ENCODE results near the gene TARP.
"Not testable (repeated sequence)": the region's sequence is repeated elsewhere in the genome, so short reads cannot be mapped to it uniquely, and the experiment has no call there.

The TARP gene

GRCh38 chr7:38235606-38236005, 37.8 kb downstream of the TARP start:
- Histone ChIP-seq H3K27me3 (ENCODE audit: insufficient read depth, low read depth, low read length) (no peaks in the 10 kb centered on the region), H3K79me2 (replicated peaks; ENCODE audit: insufficient read depth, low read length) (no peaks in the 10 kb centered on the region), H3K4me3 (ENCODE audit: low read length) (no peak overlapping the region), H4K20me1 (ENCODE audit: insufficient read depth) (no peaks in the 10 kb centered on the region), H3K9ac (ENCODE audit: low read length) (no peak overlapping the region), H3F3A (ENCODE audit: insufficient read depth, low read length, poor library complexity, severe bottlenecking) (no peaks in the 10 kb centered on the region), H3K27ac (ENCODE audit: low read length) (no peak overlapping the region), H2AFZ (ENCODE audit: low read depth, low read length) (no peak overlapping the region), H3K36me3 (ENCODE audit: insufficient read depth, low read length) (peaks cover 8% of the 10 kb centered on the region), H3K9me2 (ENCODE audit: insufficient read depth, low read length) (no peaks in the 10 kb centered on the region), H3K9me3 (ENCODE audit: low read length) (no peaks in the 10 kb centered on the region), H3K4me2 (ENCODE audit: low read length) (no peak overlapping the region)
- TF ChIP-seq, protein P1, sequence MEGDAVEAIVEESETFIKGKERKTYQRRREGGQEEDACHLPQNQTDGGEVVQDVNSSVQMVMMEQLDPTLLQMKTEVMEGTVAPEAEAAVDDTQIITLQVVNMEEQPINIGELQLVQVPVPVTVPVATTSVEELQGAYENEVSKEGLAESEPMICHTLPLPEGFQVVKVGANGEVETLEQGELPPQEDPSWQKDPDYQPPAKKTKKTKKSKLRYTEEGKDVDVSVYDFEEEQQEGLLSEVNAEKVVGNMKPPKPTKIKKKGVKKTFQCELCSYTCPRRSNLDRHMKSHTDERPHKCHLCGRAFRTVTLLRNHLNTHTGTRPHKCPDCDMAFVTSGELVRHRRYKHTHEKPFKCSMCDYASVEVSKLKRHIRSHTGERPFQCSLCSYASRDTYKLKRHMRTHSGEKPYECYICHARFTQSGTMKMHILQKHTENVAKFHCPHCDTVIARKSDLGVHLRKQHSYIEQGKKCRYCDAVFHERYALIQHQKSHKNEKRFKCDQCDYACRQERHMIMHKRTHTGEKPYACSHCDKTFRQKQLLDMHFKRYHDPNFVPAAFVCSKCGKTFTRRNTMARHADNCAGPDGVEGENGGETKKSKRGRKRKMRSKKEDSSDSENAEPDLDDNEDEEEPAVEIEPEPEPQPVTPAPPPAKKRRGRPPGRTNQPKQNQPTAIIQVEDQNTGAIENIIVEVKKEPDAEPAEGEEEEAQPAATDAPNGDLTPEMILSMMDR (IDR thresholded peaks at IDR 0.05; ENCODE audit: poor library complexity, severe bottlenecking): no peak
- no peak for TF ChIP-seq SMC3 (conservative IDR thresholded peaks at IDR 0.05; ENCODE audit: poor library complexity)
- no peak for TF ChIP-seq MXI1 (conservative IDR thresholded peaks at IDR 0.05; ENCODE audit: poor library complexity, severe bottlenecking)
- TF ChIP-seq RAD21 (conservative IDR thresholded peaks at IDR 0.05): no peak
- TF ChIP-seq, protein P2, sequence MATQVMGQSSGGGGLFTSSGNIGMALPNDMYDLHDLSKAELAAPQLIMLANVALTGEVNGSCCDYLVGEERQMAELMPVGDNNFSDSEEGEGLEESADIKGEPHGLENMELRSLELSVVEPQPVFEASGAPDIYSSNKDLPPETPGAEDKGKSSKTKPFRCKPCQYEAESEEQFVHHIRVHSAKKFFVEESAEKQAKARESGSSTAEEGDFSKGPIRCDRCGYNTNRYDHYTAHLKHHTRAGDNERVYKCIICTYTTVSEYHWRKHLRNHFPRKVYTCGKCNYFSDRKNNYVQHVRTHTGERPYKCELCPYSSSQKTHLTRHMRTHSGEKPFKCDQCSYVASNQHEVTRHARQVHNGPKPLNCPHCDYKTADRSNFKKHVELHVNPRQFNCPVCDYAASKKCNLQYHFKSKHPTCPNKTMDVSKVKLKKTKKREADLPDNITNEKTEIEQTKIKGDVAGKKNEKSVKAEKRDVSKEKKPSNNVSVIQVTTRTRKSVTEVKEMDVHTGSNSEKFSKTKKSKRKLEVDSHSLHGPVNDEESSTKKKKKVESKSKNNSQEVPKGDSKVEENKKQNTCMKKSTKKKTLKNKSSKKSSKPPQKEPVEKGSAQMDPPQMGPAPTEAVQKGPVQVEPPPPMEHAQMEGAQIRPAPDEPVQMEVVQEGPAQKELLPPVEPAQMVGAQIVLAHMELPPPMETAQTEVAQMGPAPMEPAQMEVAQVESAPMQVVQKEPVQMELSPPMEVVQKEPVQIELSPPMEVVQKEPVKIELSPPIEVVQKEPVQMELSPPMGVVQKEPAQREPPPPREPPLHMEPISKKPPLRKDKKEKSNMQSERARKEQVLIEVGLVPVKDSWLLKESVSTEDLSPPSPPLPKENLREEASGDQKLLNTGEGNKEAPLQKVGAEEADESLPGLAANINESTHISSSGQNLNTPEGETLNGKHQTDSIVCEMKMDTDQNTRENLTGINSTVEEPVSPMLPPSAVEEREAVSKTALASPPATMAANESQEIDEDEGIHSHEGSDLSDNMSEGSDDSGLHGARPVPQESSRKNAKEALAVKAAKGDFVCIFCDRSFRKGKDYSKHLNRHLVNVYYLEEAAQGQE (IDR thresholded peaks at IDR 0.05; ENCODE audit: borderline replicate concordance): no peak
- TF ChIP-seq TAF1 (IDR thresholded peaks at IDR 0.05; ENCODE audit: low read depth): no peak
- no peak for TF ChIP-seq EP300 (conservative IDR thresholded peaks at IDR 0.05; ENCODE audit: poor library complexity, severe bottlenecking)
- TF ChIP-seq POLR2AphosphoS5 (IDR thresholded peaks at IDR 0.05): no peak
- no peak for TF ChIP-seq EZH2 (IDR thresholded peaks at IDR 0.05; ENCODE audit: borderline replicate concordance, insufficient read depth, low read length, poor library complexity, severe bottlenecking)

- not testable (repeated sequence) for H3K36me3 ChIP-seq (ENCODE audit: insufficient read depth, low read length); H3K4me2 ChIP-seq (ENCODE audit: low read length); H3K79me2 ChIP-seq (replicated peaks; ENCODE audit: insufficient read depth, low read length); H4K20me1 ChIP-seq (ENCODE audit: insufficient read depth); H3K9ac ChIP-seq (ENCODE audit: low read length); H3K9me3 ChIP-seq (ENCODE audit: low read length); H3K9me2 ChIP-seq (ENCODE audit: insufficient read depth, low read length); H3F3A ChIP-seq (ENCODE audit: insufficient read depth, low read length, poor library complexity, severe bottlenecking); H3K4me3 ChIP-seq (ENCODE audit: low read length); H3K27ac ChIP-seq (ENCODE audit: low read length); H2AFZ ChIP-seq (ENCODE audit: low read depth, low read length); H3K27me3 ChIP-seq (ENCODE audit: insufficient read depth, low read depth, low read length)
Measured at GRCh38 chr7:38234759-38235158, 38.7 kb downstream of the TARP start.

Data from neural cell (in vitro differentiated cells).